GM19455 (cell line): ENCODE data around the gene KCNAB1.
"Not testable (repeated sequence)": the region's sequence is repeated elsewhere in the genome, so short reads cannot be mapped to it uniquely, and the experiment has no call there.

Source experiments
- ATAC-seq: cut with Tn5 transposase; IDR thresholded peaks from one replicate; pipeline ENCODE4 v1.9.1; 2021; ENCODE audit not compliant: unreplicated experiment

KCNAB1 gene

GRCh38 chr3:156135921-156136638 is 15.7 kb downstream of the KCNAB1 start:
- no peak for ATAC-seq

DNA sequence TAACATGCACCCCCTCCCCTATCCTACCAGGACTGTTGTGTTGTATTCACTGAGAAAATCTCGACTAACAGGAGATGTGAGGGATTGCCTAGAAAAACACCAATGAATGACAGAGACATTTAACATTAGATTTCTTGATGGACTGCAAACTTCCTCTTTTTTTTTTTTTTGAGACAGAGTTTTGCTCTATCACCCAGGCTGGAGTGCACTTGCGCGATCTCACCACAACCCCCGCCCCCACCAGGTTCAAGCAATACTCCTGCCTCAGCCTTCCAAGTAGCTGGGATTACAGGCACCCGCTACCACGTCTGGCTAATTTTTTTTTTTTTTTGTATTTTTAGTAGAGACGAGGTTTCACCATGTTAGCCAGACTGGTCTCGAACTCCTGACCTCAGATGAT is 17.0 kb downstream of the KCNAB1 start:
- ATAC-seq, result not testable (repeated sequence)

GRCh38 chr3:156140001-156140595 is 19.7 kb downstream of the KCNAB1 start:
- no peak for ATAC-seq

DNA sequence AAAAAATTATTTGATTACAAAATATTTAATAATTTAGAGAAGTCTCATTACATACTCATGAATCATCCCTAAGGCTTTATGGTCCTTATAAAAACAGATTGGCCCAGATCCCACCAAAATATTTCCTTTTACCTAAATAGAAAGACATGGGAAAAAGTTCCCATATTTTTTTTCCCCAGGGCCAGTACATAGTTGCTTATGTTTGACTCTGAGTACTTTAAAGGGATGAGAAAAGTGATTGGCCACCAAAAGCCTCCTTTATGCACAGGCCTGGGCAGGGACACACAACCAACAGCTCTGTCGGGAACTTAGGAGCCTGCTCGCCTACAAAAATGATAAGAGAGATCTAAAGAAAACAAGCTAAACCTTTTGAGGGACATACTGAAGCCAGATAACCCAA is 22.3 kb downstream of the KCNAB1 start:
- ATAC-seq, result no peak

DNA sequence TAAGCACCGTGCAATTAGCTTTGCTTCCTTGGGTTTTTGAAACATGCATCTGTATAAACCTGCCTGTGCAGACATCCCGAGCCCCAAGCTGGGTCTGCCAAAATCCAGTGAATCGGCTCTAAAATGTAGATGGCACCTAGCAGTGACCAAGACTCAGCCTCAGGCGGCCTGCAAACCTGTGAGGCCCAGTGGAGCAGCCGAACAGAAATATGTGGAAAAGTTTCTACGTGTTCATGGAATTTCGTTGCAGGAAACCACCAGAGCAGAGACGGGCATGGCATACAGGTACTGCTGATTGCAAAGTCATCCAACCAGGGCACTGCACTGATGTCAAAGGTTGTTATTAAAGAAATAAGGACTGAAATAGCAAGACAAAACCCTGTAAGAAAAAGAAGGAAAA is 22.8 kb downstream of the KCNAB1 start:
- ATAC-seq, result no peak

DNA sequence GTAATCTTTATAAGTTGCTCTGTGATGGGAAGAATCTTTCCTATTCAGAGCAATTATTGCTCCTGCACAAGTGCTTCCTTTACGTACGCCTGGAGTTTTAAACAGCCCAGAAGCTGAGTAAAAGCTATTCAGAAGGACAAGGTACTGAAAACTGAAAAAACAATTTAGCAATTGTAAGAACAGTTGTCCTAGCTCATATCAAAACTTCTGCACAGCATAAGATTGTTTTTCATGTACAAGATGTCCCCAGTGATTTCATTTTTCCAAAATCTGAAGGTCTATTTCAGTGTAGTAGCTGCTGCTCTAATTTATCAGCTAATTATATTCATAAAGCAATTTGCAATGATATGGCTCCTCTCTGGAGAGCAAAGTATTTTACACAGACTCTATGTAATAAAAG is 23.7 kb downstream of the KCNAB1 start:
- ATAC-seq, result no peak

GRCh38 chr3:156145866-156146265 is 25.5 kb downstream of the KCNAB1 start:
- ATAC-seq, result no peak

GRCh38 chr3:156148345-156148945 is 28.1 kb downstream of the KCNAB1 start:
- no peak for ATAC-seq

DNA sequence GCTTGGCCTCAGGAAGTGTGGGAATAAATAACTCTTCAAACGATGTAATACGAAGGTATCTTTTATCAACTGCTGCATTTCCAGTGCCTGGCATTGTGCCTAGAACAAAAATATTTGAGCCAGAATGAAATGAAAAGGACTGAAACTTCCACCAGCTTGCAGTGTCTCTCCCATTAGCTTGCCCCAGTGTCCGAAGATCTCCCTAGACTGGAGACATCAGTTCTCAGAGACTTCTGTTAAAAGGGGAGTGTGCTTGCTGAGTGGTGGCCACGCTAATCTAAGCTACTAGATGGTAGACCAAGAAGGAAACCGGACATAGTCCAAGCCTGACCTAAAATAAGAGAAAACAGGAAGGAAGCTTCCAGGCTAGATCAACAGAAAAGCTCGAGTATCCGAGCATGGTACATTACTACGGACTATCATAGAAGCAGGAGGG is 28.6 kb downstream of the KCNAB1 start:
- ATAC-seq, result no peak

- no peak for ATAC-seq
These were observed 29.5 kb downstream of the KCNAB1 start for GRCh38 chr3:156149876-156150275.

DNA sequence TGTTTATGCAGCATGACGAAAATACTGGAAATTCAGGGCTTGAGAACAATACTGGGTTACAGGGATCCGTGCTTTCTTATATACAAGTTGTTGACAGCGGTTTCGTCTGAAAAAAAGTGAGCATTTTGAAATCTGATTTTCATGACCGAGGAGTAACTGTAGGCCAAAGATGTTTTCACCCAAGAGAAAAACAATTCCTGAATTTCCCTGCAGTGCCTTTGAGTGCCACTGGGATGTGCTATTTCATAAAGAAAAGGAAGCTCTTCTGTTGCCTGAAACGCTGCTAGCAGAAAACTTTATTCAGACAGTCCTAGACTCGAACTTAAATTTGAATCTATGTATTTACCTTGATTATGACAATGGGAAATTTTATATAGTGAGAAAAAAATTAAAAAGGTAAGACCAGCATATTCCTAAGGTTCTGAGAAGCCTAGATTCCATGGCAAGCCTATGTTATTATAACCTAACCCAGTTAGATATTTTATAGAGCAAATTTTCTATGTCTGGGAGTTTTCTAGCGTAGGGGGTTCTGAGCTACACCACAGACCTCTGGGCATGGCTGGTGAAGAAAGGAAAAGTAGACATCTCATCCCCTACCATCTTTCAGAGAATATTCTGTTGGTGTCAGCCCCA is 30.2 kb downstream of the KCNAB1 start:
- peak; percentile 67 for ATAC-seq

DNA sequence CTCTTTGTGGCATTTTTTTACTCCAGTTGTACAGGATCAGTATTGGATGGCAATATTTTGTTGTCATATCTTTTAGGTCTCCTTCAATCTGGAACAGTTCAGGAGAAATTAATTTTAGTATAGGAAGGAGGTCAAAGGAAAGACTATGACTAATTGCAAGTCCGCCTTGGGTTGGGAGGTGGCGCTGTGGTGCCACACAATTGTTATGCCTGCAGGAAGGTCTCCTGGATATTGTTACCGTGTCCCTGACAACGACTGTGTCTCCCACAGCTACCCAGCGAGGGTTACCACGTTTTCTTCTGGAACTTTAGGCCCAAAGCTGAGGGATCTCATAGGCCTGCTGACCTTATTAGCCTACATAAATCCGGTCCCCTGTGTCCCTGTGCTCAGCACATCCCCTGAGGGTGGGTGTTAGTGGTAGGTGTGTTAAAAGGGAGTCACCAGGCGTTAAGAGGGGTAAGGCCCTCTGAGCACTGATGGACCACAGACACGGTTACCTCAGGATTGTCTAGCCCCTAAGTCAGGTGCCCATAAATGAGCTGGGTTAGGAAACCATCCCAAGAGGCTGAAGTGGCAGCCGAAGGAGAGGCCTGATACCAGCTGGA is 31.5 kb downstream of the KCNAB1 start:
- ATAC-seq, result peak; percentile 56

- ATAC-seq, result no peak
These were observed 38.4 kb downstream of the KCNAB1 start for GRCh38 chr3:156158656-156159295.

DNA sequence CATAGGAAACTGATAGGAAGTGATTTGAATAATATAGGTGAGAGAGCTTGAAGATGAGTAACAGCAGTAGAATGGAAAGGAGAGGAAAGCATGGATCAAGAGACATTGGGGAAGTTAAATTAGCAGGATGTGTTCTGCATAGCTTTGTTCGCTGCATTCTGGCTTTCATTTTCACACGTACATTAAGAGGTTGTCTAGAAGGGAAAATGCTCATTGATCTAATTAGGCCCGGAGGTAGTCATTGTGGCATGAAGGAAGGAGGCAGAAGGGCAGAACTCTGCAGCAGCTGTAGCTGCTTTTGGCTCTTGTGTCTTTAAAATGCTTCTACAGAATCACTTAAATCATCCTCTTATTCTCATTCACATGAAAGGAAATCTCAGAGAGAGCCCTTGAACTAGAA is 40.3 kb downstream of the KCNAB1 start:
- ATAC-seq, result no peak

- no peak for ATAC-seq
These were observed 40.8 kb downstream of the KCNAB1 start for GRCh38 chr3:156161172-156161571.

- no peak for ATAC-seq
These were observed 43.5 kb downstream of the KCNAB1 start for GRCh38 chr3:156163848-156164247.

DNA sequence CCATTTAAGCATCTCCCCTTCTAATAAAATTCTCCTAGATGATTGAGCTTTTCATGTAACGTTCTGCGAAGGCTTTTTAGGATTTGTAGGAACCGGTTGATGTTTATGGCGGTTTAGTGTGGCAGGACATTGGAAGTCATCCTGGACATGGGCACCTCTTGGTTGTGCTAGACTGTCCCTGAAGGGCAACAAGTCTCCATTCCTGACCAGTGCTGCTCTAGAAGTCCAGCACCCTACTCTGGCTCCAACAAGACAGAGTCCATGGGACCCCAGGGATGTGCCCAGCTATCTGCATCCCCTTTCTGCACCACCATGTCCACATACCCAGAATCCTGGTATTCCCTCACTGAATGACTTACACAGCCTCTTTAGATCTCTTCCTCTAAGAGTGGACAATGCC is 46.4 kb downstream of the KCNAB1 start:
- no peak for ATAC-seq

DNA sequence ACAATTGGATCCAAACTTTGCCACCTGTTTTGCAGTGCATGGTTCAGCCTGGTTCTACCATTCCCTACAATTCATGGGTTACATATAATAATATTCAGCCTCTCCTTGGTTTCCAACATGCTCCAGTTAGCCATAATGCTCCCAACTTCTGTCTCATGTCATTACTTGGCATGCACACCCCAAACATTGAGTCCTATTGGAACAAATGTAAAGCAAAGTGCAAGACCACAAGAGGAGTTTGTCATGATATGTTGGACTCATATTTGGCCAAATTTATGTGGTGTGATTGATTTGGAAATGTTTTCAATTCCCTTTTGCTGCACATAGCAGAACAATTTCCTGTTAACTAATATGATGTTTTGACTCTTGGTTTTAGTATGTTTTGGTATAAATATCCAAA is 50.2 kb downstream of the KCNAB1 start:
- no peak for ATAC-seq

DNA sequence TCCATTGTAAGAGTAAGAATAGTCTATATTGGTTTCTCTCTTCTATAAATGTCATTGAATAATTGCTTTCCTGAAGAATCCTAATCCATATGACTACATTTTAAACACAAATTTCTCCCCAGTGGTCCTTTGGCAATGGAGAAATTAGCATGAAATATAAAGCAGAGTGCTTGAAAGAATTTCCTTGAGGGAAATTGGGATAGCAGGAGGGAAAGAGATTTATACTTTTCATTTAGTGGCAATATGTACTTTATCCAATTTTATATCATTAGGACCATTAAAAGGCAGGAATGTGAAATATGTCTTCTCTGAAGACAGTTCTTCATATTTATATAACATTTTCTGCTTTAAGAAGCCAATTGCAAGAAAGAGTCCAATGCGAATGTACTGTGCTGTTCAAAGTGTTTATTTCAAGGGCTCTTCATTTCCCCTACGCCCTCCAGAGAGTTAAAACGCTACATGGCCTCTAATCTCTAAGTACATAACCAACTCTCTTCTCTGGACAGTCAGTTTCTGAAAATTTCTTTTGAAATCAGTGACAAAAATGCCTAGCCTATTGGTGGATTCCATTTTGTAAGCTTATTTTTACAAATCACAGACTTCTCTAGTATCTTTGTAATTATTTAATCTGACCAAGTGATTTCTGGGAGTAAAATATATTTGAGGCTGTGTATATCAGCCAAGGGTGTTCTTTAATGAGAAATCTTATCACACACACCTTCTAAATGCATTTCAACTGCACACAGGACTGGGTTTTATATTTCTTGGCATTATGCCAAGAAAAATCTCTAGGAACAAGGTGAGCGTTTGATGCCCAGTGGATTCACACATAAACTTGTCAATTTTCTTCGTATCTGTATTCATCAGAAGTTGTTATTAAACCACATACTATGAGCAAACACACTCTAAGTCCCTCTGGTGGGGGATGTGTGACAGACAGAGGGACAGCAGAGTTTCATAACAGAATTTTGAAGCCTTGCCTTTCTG is 51.2 kb downstream of the KCNAB1 start:
- no peak for ATAC-seq

GRCh38 chr3:156172536-156172935 is 52.2 kb downstream of the KCNAB1 start:
- ATAC-seq, result no peak
